Vagina (tissue), 2 donors: ENCODE results near the gene DSCAML1. TPM values are rescaled to one million over a fixed set of nuclear protein-coding genes. Genes with fewer than 3 reads are reported as not detected.

Source experiments
- DNase-seq, 2 donors: peaks; one replicate each; pipeline ENCODE4 v3.0.0-alpha.2; 2017; ENCODE audit errors: extremely low spot score in 2 of 2
- H3K27ac ChIP-seq: fragments of 200-600 bp; sonication (generic); one replicate; pipeline ENCODE4 v1.5.1; 2019
- H3K27me3 ChIP-seq: fragments of 200-600 bp; sonication (generic); one replicate; pipeline ENCODE4 v1.5.1; 2019
- H3K36me3 ChIP-seq, 2 donors: fragments of 200-600 bp; sonication (generic); one replicate each; pipeline ENCODE4 v1.5.1; 2017 to 2019
- H3K4me1 ChIP-seq: fragments of 200-600 bp; sonication (generic); one replicate; pipeline ENCODE4 v1.5.1; 2019
- H3K4me3 ChIP-seq, 2 donors: fragments of 200-600 bp; sonication (generic); 1 replicate in 1 of 2; 2 replicates in 1 of 2; pipeline ENCODE4 v1.5.1; 2016 to 2019
- H3K9me3 ChIP-seq: fragments of 200-600 bp; sonication (generic); one replicate; pipeline ENCODE4 v1.5.1; 2019
- CTCF ChIP-seq, 3 experiments: fragments of 450-650 bp in 2 of 3; fragments of 200-600 bp in 1 of 3; sonication (generic) in 1 of 3; IDR thresholded peaks; one replicate each; pipeline ENCODE4 v1.5.1; 2017 to 2019; ENCODE audit warnings: antibody characterized with exemption in 3 of 3, mild to moderate bottlenecking in 2 of 3, moderate library complexity in 2 of 3
- POLR2A ChIP-seq, 2 donors: fragments of 450-650 bp; IDR thresholded peaks; one replicate each; pipeline ENCODE4 v1.6.1; 2017; ENCODE audit warnings: antibody characterized with exemption in 2 of 2, mild to moderate bottlenecking in 2 of 2, moderate library complexity in 2 of 2
- POLR2AphosphoS5 ChIP-seq, 2 donors: sonication (generic); formaldehyde crosslinking; IDR thresholded peaks; one replicate each; pipeline ENCODE4 v1.9.0; 2017; ENCODE audit warnings: antibody characterized with exemption in 2 of 2, mild to moderate bottlenecking in 2 of 2, low read depth in 1 of 2; ENCODE audit not compliant: insufficient read depth in 1 of 2
- intact Hi-C: fragments of 100-400 bp; cut with DNase I; formaldehyde crosslinking; loops from one replicate; pipeline ENCODE4 v1.15.1; 2023
- total RNA-seq: library from RNA; depleted of rRNA; stranded (reverse); fragments of >200 nt; gene quantifications from one replicate; pipeline ENCODE4 v1.2.3, GENCODE V29; 2016

DSCAML1 gene
- total RNA-seq, 1 donor from 2014 or later = 0.25 TPM

- no peaks in the 10 kb centered on the region for H3K36me3 ChIP-seq
- H3K4me3 ChIP-seq = no peak overlapping the region
- intact Hi-C loops = no loop called here
- H3K27me3 ChIP-seq = no peaks in the 10 kb centered on the region
- H3K27ac ChIP-seq = no peak overlapping the region
- H3K9me3 ChIP-seq = no peaks in the 10 kb centered on the region
- TF ChIP-seq POLR2AphosphoS5 (IDR thresholded peaks at IDR 0.05; ENCODE audit: insufficient read depth in 1 of 2, low read depth in 1 of 2) (no peak), POLR2A (IDR thresholded peaks at IDR 0.05) (no peak)
- DNase-seq = no peak
- H3K4me1 ChIP-seq = peaks cover 6% of the 10 kb centered on the region
Measured at GRCh38 chr11:117449111-117449693, 347.8 kb downstream of the DSCAML1 start.

GRCh38 chr11:117444711-117445658 is 352.0 kb downstream of the DSCAML1 start:
- peaks cover 6% of the 10 kb centered on the region for H3K4me1 ChIP-seq
- H3K36me3 ChIP-seq = no peaks in the 10 kb centered on the region
- TF ChIP-seq POLR2A (IDR thresholded peaks at IDR 0.05) (no peak), CTCF (IDR thresholded peaks at IDR 0.05) (no peak), POLR2AphosphoS5 (IDR thresholded peaks at IDR 0.05; ENCODE audit: insufficient read depth in 1 of 2, low read depth in 1 of 2) (no peak)
- no peak overlapping the region for H3K4me3 ChIP-seq
- intact Hi-C loops = no loop called here
- DNase-seq = no peak
- H3K27me3 ChIP-seq = no peaks in the 10 kb centered on the region
- H3K9me3 ChIP-seq = no peaks in the 10 kb centered on the region
- H3K27ac ChIP-seq = no peak overlapping the region

- DNase-seq = no peak
- Histone ChIP-seq H3K9me3 (no peaks in the 10 kb centered on the region), H3K4me3 (no peak overlapping the region), H3K4me1 (peaks cover 6% of the 10 kb centered on the region), H3K36me3 (no peaks in the 10 kb centered on the region), H3K27me3 (no peaks in the 10 kb centered on the region), H3K27ac (no peak overlapping the region)
- intact Hi-C loops = no loop called here
- TF ChIP-seq POLR2A (IDR thresholded peaks at IDR 0.05) (no peak), CTCF (IDR thresholded peaks at IDR 0.05) (no peak), POLR2AphosphoS5 (IDR thresholded peaks at IDR 0.05; ENCODE audit: insufficient read depth in 1 of 2, low read depth in 1 of 2) (no peak)
Measured at GRCh38 chr11:117444256-117444655, 352.8 kb downstream of the DSCAML1 start.

GRCh38 chr11:117443266-117444186 is 353.5 kb downstream of the DSCAML1 start:
- intact Hi-C loops = no loop called here
- Histone ChIP-seq H3K36me3 (no peaks in the 10 kb centered on the region), H3K27me3 (no peaks in the 10 kb centered on the region), H3K27ac (no peak overlapping the region), H3K4me1 (peaks cover 6% of the 10 kb centered on the region), H3K9me3 (no peaks in the 10 kb centered on the region), H3K4me3 (no peak overlapping the region)
- no peak for DNase-seq
- TF ChIP-seq POLR2A (IDR thresholded peaks at IDR 0.05) (no peak), CTCF (IDR thresholded peaks at IDR 0.05) (peak in 1 of 3 experiments; percentile 35)

GRCh38 chr11:117442869-117443239 is 354.2 kb downstream of the DSCAML1 start:
- no peak for DNase-seq
- H3K27me3 ChIP-seq = no peaks in the 10 kb centered on the region
- peaks cover 6% of the 10 kb centered on the region for H3K4me1 ChIP-seq
- H3K36me3 ChIP-seq = no peaks in the 10 kb centered on the region
- H3K9me3 ChIP-seq = no peaks in the 10 kb centered on the region
- intact Hi-C loops = no loop called here
- H3K27ac ChIP-seq = no peak overlapping the region
- TF ChIP-seq POLR2AphosphoS5 (IDR thresholded peaks at IDR 0.05; ENCODE audit: insufficient read depth in 1 of 2, low read depth in 1 of 2) = no peak
- TF ChIP-seq POLR2A (IDR thresholded peaks at IDR 0.05) = no peak
- no peak for TF ChIP-seq CTCF (IDR thresholded peaks at IDR 0.05)
- no peak overlapping the region for H3K4me3 ChIP-seq
